Tibial artery (tissue), 4 donors: ENCODE data around the gene RIC1.

ENCODE experiments used
- DNase-seq, 2 donors: peaks; one replicate each; pipeline ENCODE4 v3.0.0-alpha.2; 2019
- H3K27ac ChIP-seq, 2 donors: fragments of 200-600 bp; sonication (generic) in 1 of 2; 1 replicate in 1 of 2; 2 replicates in 1 of 2; pipeline ENCODE4 v1.5.1; 2018 to 2019; ENCODE audit warnings: mild to moderate bottlenecking in 1 of 2
- H3K27me3 ChIP-seq, 2 donors: fragments of 200-600 bp; sonication (generic) in 1 of 2; one replicate each; pipeline versions ENCODE4 v1.5.1 to v1.6.0; 2016 to 2019
- H3K36me3 ChIP-seq, 3 donors: fragments of 200-600 bp; sonication (generic) in 2 of 3; one replicate each; pipeline ENCODE4 v1.5.1; 2016 to 2019; ENCODE audit warnings: mild to moderate bottlenecking in 2 of 3
- H3K4me1 ChIP-seq, 4 donors: fragments of 200-600 bp; sonication (generic) in 2 of 4; 1 replicate in 3 of 4; 2 replicates in 1 of 4; pipeline ENCODE4 v1.5.1; 2016 to 2019
- H3K4me3 ChIP-seq, 2 donors: fragments of 200-600 bp; sonication (generic) in 1 of 2; 1 replicate in 1 of 2; 2 replicates in 1 of 2; pipeline ENCODE4 v1.5.1; 2018 to 2019; ENCODE audit warnings: mild to moderate bottlenecking in 2 of 2
- H3K9me3 ChIP-seq, 3 donors: fragments of 200-600 bp; sonication (generic) in 1 of 3; one replicate each; pipeline ENCODE4 v1.5.1; 2016 to 2019
- CTCF ChIP-seq, 2 experiments: fragments of 200-600 bp in 1 of 2; fragments of 450-650 bp in 1 of 2; IDR thresholded peaks; one replicate each; pipeline ENCODE4 v1.5.1; 2017 to 2019; ENCODE audit warnings: antibody characterized with exemption in 2 of 2, mild to moderate bottlenecking in 1 of 2, moderate library complexity in 1 of 2
- intact Hi-C: fragments of 100-400 bp; cut with DNase I; formaldehyde crosslinking; loops from one replicate; pipeline ENCODE4 v1.15.0; 2023; ENCODE audit warnings: low total_unique reads

The RIC1 gene

GRCh38 chr9:5643005-5643624 lies 14.2 kb downstream of the RIC1 start:
- DNase-seq = no peak
- intact Hi-C loops = no loop called here
- Histone ChIP-seq H3K36me3 (peaks cover 0 to 5% (median 0%) of the 10 kb centered on the region in 3 donors), H3K27ac (no peak overlapping the region), H3K4me1 (peaks cover 0 to 38% (median 0%) of the 10 kb centered on the region in 4 donors), H3K9me3 (peaks cover 0 to under 1% (median 0%) of the 10 kb centered on the region in 3 donors), H3K4me3 (no peak overlapping the region), H3K27me3 (no peaks in the 10 kb centered on the region)
- no peak for TF ChIP-seq CTCF (IDR thresholded peaks at IDR 0.05)

DNA sequence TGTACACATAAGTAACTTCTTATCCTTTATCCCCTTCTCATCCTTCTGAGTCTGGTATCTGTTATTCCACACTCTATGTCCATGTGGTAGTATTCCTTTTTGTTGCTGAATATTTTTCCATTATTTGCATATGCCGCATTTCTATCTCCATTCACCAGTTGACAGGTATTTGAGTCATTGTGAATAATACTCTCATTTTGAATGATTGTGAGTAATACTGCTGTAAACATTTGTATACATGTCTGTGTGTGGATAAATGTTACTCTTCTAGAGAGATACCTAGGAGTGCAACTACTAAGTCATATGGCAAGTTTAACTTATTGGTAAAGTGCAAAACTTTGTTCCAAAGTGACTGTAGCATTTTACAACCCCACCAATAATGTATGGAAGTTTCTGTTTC lies 15.6 kb downstream of the RIC1 start:
- Histone ChIP-seq H3K27ac (no peak overlapping the region), H3K4me3 (no peak overlapping the region), H3K36me3 (peaks cover 0 to 5% (median 0%) of the 10 kb centered on the region in 3 donors), H3K9me3 (peaks cover 0 to 13% (median 0%) of the 10 kb centered on the region in 3 donors), H3K27me3 (no peaks in the 10 kb centered on the region), H3K4me1 (peaks cover 0 to 38% (median 0%) of the 10 kb centered on the region in 4 donors)
- DNase-seq = no peak
- intact Hi-C loops = no loop called here
- TF ChIP-seq CTCF (IDR thresholded peaks at IDR 0.05) = no peak

DNA sequence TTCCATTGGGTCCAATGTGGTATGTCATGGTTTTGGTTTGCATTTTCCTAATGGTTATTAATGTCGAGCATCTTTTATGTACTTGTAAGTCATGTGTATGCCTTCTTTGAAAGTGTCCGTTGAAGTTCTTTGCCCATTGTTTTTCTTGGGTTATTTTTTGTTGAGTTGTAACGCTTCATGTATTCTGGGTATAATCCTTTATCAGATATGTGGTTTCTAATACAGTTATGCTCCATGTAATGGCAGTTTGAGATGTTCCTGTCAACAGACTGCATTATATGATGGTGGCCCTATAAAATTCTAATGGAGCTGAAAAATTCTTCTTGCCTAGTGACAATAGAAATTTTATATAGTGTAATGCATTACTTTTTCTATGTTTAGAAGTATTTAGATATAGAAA lies 17.2 kb downstream of the RIC1 start:
- Histone ChIP-seq H3K4me3 (no peak overlapping the region), H3K9me3 (peaks cover 0 to 22% (median under 1%) of the 10 kb centered on the region in 3 donors), H3K36me3 (no peaks in the 10 kb centered on the region), H3K4me1 (peaks cover 0 to 38% (median 2%) of the 10 kb centered on the region in 4 donors), H3K27me3 (no peaks in the 10 kb centered on the region), H3K27ac (no peak overlapping the region)
- no peak for TF ChIP-seq CTCF (IDR thresholded peaks at IDR 0.05)
- intact Hi-C loops = no loop called here
- DNase-seq = no peak

GRCh38 chr9:5650356-5651105 lies 21.6 kb downstream of the RIC1 start:
- peaks cover 7 to 40% (median 16%) of the 10 kb centered on the region in 3 donors for H3K9me3 ChIP-seq
- no peaks in the 10 kb centered on the region for H3K36me3 ChIP-seq
- H3K27ac ChIP-seq = no peak overlapping the region
- no peak for TF ChIP-seq CTCF (IDR thresholded peaks at IDR 0.05)
- no peak for DNase-seq
- H3K27me3 ChIP-seq = no peaks in the 10 kb centered on the region
- peaks cover 0 to 19% (median 2%) of the 10 kb centered on the region in 4 donors for H3K4me1 ChIP-seq
- no peak overlapping the region for H3K4me3 ChIP-seq
- intact Hi-C loops = no loop called here

GRCh38 chr9:5651246-5651645 lies 22.3 kb downstream of the RIC1 start:
- no peak overlapping the region for H3K27ac ChIP-seq
- TF ChIP-seq CTCF (IDR thresholded peaks at IDR 0.05) = no peak
- peaks cover 0 to 11% (median 2%) of the 10 kb centered on the region in 4 donors for H3K4me1 ChIP-seq
- intact Hi-C loops = no loop called here
- no peaks in the 10 kb centered on the region for H3K27me3 ChIP-seq
- DNase-seq = no peak
- H3K4me3 ChIP-seq = no peak overlapping the region
- H3K36me3 ChIP-seq = no peaks in the 10 kb centered on the region
- peaks cover 7 to 40% (median 16%) of the 10 kb centered on the region in 3 donors for H3K9me3 ChIP-seq
